Coronary artery (tissue), 2 donors: ENCODE results near the gene OSBPL3.

ENCODE experiments used
- DNase-seq: peaks from one replicate; pipeline ENCODE4 v3.0.0-alpha.2; 2017; ENCODE audit warnings: low spot score
- H3K27ac ChIP-seq, 2 donors: fragments of 200-600 bp; sonication (generic); one replicate each; pipeline ENCODE4 v1.5.1; 2016 to 2019
- H3K4me3 ChIP-seq: fragments of 200-600 bp; sonication (generic); 2 replicates; pipeline ENCODE4 v1.5.1; 2016; ENCODE audit warnings: mild to moderate bottlenecking, moderate library complexity
- CTCF ChIP-seq: fragments of 200-600 bp; sonication (generic); IDR thresholded peaks from one replicate; pipeline ENCODE4 v1.5.1; 2019; ENCODE audit warnings: antibody characterized with exemption

Gene OSBPL3

DNA sequence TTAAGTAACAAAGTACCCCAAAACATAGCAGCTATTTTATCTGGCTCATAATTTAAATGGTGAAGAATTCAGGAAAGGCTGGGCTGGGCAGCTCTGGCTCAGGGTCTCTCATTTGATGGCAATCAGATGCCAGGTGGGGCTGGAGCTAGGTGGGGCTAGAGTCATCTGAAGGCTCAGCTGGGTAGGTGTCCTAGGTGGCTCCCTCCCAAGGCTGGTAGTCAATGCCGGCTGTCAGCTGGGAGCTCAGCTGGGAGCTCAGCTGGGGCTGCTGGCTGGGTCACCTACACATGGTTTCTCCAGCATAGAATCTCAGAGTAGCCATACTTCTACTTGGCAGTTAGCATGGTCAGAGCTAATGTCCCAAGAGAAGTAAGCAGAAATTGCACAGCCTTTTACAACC, 34.1 kb downstream of the OSBPL3 start:
- Histone ChIP-seq H3K27ac (no peak overlapping the region), H3K4me3 (no peak overlapping the region)
- no peak for TF ChIP-seq CTCF
- DNase-seq: no peak

DNA sequence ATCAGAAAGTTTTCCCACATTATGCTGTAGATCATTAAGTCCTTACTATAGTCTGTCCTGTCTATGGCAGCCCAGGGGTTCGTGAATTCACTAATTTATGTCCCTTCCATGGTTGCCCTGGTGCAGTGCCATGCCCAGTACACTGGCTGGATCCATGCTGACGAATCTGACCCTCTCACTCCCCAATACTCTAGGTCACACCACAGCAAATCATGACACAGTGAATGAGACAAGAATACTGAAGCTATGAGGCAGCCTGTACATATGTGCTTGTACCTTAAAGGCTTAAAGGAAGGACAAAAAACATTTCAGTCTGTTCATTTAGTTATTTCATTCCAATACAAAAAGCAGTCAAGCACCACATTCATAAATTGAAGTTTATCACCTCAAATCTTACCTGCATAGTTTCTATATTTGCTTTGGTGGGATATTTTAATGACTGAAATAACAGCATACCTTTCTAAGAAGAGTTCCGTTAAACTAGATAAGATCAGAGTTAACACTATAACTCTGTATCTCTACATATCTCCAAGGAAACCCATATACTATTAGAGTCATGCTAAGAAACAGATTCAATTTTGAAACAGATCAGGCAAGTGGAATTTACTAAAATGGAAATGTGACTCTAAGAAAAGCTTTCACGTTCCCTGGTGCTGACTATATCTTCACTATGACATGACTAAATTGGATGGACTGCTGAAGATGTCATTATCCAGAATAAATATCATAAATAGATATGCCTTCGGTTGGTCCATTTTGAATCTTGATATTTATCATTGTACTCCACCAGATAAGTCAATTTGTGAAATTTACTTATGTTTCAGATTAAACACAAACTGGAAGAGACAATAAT, 36.7 kb downstream of the OSBPL3 start:
- Histone ChIP-seq H3K27ac (no peak overlapping the region), H3K4me3 (no peak overlapping the region)
- TF ChIP-seq CTCF: no peak
- no peak for DNase-seq

- TF ChIP-seq CTCF: no peak
- Histone ChIP-seq H3K27ac (no peak overlapping the region), H3K4me3 (no peak overlapping the region)
- no peak for DNase-seq
Measured at GRCh38 chr7:24942226-24942625, 37.8 kb downstream of the OSBPL3 start.

- H3K27ac ChIP-seq: no peak overlapping the region
- DNase-seq: no peak
- TF ChIP-seq CTCF: no peak
- no peak overlapping the region for H3K4me3 ChIP-seq
Measured at GRCh38 chr7:24939416-24939815, 40.6 kb downstream of the OSBPL3 start.

DNA sequence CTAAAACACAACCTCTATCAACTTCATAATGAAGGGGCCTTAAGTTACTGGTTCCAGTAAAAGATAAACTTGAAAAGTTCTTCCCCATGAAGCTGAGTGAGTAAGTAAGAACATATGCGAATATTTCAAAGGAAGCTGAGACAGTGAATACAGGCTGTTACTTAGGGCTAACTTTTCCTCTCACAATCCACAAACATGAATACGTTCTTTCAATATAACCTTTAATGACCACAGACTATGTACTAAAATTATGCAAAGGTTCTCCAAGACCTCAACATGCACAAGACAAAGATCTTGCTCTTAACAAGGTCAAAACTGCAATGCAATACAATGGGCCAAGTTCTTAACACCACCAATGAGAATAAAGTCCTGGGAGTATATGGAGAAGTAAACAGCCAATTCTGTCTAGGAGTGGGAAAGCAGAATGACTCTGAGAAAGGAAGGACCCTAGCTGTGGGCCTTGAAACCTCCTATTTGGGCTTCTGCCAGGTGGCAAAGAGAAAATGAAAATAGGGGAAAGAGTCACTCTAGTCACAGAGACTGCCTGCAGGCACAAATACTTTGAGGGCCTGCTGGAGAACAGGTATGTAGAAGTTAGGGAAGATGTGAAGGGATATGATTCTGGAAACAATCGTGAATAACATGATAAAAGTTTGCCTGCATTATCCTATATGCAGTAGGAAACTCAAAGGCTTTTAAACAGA, 43.7 kb downstream of the OSBPL3 start:
- no peak for TF ChIP-seq CTCF
- H3K27ac ChIP-seq: no peak overlapping the region
- no peak for DNase-seq
- no peak overlapping the region for H3K4me3 ChIP-seq

- Histone ChIP-seq H3K4me3 (no peak overlapping the region), H3K27ac (no peak overlapping the region)
- TF ChIP-seq CTCF: no peak
- DNase-seq: no peak
Measured at GRCh38 chr7:24933298-24933697, 46.7 kb downstream of the OSBPL3 start.

DNA sequence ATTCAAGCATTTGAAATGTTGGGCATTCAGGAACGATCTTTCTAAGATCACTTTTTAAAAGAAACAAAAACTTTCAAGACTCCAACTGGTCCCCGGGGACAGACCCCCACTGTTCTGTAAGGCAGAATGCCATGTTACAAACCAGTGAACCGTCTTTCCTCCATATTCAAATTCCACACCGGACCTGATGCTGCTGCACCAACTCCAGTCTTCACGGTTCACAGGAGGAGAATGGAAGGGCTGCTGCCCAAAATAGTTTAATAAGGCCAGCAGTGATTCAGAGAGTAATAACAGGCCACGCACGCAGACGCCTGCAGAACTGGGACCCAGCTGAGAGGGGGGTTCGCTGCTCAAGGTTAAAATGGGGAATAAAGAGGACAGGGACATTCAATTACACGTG, 47.2 kb downstream of the OSBPL3 start:
- Histone ChIP-seq H3K4me3 (no peak overlapping the region), H3K27ac (no peak overlapping the region)
- TF ChIP-seq CTCF: no peak
- no peak for DNase-seq
